Nucleus accumbens (tissue), 56 donors: ENCODE measurements around the gene LHX2.

Experiments used
- DNase-seq, 56 donors: peaks; one replicate each; lab custom pipeline; 2025; lab: John Stamatoyannopoulos, UW

The LHX2 gene

DNA sequence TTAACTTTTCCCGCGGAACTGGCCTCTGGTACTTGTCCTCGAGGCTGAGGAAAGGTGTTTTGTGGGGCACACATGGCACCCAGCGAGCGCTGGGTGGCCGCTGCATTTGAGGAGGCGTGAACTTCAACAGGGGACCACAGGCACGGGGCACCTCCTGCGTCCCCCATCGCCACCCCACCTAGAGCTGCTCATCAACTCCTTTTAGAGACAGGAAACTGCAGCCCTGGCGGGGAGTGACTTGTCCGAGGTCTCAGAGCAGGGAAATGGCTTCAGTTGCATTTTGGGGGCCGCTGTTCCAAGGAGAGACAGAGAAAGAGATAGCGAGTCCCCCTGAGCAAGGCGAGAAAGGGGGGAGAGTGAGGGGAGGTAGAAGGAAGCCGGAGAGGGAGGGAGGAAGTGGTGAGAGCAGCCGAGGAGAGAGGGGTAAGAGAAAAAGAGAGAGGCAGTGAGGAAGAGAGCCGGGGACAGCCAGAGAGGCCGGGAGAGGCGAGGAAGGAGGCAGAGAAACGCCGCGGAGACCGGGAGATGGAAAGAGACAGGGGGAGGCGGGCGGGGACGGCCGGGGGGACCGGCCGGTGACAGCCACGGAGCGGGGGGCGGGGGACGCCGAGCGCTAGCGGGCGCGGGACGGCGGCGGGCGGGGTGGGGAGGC, 12.5 kb upstream of the LHX2 start:
- no peak for DNase-seq

DNA sequence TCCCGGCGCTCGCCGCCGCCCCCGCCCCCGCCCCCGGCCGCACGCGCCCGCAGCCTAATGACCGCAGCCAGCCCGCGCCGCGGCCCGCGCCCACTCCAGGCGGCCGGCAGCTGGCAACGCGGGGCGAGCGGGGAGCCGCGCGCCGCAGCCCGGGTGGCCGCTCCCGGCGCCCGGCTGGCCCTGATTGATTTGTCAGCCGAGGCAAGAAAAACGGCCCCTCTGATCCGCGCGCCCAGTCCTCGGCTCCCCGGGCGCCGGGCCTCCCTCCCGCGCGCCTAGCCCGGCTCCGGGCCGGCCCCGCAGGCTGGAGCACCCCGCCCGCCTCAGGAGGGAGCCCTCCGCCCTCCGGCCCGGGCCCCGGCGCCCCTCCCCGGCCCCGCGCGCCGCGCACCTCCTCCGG, 11.9 kb upstream of the LHX2 start:
- DNase-seq, result no peak

DNA sequence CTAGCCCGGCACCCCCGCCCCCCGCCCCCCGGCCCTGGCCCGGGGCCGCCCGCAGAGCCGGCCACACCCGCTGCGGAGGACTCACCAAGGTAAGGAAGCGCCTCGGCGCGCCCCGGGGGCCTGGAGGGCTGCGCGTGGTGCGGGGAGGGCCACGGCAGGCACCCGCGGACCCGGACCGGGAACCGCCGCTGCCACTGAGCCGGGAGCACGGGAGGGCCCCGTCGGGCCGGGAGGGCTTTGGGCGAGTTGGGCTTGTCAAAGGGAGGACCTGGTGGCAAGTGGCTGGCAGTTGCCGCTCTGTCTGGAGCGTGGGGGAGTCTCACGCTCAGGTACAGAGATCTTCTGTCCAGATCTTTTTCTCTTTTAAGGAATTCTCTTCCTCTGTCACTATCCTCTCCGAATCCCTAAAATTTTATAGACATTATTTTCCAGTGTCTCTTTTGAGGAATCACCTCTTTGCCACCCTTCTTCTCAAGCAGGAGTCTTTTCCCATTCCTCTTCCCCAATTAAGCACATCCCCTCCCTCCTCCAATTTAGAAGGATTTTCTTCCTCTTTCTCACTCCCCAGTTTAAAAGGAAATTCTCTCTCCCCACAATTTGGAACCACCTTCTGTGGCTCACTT, 11.3 kb upstream of the LHX2 start:
- no peak for DNase-seq

DNA sequence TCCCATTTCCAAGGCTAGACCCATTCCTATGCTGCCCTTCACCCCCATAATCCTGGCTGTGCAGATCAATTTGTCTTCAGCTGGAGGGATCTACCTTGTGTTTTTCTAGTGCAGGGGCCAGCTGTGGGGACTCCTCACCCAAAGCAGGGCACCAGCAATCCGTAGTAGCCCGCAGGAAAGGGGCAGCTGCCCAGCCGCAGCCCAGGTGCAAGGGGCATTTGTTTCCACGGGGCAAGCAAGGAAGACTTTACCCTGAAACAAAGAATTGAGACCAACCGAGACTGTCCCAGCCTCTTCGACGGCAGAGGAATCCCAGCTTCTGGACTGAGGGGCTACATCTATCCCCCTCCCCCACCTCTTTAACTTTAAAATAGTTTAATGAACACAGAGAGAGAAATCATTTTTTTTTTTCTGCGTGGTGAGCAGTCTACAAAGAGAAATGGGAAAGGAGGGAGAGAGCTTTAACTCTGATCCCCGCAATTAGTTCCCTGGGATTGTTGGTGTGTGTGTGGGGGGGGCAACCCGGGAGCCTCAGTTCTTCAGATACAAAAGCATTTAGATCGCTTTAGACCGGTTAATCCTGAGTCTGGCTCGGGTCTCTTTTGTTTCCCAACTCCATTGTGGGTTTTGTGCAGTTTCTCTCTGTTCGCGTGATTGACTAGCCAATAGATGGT, 10.6 kb upstream of the LHX2 start:
- no peak for DNase-seq

DNA sequence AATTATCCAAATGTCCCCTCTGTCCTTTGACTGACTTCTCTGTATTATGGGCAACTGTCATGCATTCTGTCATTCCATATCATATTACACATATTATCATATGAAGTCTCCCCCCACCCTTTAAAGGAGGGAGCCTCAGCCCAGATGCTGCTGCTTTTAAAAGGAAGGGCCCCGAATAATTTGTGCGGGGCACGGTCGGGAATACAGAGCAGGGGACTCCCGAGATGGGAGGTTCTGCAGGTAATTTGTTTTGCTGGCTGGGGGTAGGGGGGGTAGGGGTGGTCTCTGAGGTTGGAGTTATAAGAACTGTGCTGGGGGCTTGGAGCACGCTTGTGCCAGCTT, 10.1 kb upstream of the LHX2 start:
- no peak for DNase-seq

DNA sequence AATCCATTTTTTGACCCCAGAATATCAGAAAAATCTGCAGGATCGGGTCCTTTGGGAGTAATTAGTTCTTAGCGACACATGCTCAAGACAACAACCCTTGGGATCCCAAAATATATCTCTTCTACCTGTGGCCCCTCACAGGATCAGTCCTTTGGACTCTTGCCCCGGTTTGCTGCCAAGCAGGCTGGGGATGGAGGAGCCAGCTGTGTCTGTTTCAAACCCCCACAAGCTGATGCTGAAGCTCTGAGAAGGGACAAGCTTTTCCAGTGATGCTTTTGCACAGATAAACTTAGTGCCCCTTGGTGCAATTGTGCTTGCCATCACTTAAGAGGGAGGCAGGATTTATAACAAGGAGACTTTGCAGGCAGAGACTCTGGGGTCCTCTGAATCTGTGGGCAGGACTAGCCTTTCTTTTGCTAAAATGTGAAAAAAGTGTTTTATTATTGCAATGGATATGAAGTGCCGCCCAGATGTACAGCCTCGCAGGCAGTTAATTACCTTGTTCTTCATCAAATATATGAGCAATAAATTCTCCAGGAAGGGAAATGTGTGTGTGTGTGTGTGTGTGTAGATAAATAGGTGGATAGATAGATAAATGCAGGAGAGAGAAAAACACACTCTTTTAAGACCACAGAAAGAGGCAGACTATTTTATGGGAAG, 9.6 kb upstream of the LHX2 start:
- no peak for DNase-seq

DNA sequence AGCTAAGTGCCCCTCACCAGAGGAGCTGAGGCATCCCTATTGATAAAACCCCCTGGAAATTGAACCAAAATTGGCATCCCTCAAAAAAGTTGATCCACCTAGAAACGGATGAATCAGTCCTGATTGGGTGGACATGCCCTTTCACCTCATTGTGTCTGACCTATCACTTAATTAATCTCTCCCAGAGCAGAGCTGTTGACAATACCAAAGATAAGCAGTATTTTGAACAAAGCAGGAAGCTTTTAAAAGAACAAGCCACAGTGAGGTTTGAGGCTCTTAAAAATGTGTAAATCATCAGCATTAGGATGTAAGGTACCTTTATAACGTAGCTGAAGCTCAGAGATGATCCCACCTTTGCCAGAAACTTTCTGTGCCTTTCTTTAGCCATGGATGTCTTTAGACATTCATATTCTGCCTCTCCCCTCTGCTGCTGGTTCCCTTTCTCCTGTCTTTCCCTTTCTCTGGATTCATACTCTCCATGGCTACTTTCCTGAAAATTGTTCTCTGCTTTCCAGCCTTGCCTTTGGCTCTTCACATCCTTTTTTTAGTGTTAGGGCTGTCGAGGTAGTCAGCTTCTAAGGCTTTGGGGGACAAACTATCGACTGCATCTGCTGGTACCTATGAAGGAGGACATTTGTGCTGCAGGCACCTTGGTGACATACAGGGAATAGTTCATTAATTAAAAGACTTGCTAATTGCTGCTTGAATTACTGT, 7.8 kb upstream of the LHX2 start:
- DNase-seq, result no peak

DNA sequence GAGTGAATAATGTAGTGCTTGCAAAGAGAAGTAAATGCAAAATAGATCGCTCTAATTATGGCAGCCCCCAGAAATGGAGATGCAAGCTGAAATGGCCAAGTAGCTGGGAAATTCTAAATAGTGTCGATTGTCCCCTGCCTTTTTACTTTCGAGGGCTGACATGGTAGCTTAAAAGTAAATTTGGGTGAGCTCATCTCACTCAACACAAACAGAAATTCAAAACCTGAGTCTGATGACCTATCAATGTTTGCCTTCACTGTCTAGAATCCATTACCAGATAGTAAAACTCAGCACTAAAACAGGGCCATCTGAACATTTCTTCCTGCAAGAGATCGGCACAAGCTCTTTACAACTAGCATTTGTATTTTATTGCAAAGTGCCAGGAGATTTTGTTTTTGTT, 7.0 kb upstream of the LHX2 start:
- no peak for DNase-seq

DNA sequence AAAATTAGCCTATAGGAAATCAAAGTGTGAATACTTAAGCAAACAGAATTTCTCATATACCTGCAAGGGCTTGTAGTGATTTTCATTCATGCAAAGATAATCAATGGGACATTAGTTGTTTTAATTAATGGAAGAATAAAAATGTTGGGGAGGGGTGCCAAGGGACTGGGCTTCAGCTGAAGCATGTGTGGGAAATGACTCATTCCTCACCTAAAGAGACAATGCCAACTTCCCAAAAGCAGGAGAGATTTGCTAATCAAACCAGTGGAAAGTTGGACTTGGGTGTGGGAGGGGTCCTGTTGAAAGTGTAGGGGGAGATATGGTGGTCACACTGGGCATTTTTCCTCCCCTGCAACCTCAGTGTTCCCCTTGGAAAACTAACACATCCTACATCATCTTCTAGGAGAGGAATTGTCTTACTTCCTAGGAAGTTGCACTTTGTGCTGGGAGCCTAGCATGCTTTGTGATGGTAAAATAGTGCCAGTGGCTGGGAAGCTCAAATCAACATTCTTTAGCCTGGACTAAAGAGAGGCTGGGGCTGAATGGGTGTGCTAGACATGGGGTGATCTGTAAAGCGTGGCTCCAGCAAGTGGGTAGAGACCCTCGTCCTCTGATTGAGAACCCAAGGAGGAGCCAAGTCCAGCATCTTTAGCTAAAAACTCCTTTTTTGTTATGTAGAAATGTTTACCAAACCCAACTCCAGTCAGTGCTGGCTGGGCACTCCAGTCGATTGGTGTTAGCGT, 6.4 kb upstream of the LHX2 start:
- DNase-seq, result no peak

DNA sequence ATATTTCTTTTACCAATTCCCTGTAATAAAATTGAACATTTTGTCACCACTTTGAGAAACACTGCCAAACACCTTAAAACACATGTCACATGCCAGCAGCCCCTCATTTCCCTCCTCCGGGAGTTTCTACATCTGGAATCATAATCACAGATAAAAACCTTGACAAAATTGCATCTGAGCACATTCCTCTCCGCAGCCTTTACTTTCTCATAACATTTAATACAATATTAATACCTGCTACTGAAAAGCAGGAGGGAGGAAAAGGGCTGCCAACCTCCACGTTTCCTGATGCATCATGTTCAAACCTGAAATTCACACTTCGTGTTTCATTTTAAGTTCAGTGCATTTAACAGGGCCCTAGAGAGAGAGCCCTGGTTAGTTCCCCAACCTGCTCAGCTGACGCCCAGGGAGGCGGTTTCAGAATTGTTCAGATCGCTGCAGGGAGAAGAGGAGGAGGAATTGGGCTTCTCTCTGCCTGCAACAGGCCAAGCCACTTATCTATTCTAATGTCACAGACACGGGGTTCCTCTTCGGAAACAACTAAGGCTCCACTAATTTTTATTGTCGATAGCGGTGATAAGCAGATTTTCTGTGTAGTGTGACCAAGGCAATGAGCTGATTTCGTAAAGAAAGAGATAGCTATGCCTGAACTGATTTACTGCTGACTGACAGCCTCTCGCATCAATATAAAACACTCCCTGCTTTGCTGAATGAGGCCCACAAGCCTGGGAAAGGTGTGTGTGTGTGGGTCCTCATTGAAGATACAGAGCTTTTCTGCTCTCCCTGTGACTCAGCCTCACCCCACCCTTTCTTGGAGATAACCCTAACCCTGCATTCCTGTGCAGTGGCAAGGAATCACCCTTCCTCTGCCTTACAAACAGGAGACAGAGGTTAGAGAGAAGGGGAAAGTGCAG, 4.9 kb upstream of the LHX2 start:
- no peak for DNase-seq

DNA sequence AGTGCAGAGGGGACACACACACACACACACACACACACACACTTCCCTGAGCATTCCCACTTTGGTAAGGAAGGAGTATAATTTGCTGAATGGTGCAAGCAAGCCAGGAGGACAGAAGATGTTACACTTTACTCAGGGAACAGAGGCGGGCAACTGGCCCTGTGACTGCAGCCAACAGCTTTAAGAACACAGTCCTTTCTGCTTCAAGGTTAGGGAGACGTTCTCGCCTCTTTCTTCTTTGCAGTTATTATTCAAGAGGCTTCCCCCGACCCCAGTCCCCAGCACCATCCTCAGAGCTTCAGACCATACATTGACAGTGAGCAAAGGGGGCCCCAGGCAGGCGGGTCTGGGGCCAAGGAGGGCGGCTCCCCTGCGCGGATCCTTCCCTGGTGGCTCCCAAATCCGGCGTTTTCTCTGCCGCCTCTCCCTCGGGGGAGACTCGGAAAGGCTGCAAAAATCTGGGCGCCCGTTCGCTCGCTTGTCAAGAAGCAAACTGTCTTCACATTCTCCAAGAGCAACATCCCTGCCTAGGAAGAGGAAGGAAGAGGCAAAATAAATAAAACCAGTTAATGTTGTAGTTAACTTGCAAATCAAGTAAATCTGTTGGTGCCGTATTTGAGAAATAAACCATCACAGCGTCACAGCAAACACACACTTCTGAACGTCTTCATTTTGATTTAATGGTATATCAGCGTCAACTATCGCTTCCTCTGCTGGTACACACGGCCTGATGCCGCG, 3.8 kb upstream of the LHX2 start:
- DNase-seq, result no peak

DNA sequence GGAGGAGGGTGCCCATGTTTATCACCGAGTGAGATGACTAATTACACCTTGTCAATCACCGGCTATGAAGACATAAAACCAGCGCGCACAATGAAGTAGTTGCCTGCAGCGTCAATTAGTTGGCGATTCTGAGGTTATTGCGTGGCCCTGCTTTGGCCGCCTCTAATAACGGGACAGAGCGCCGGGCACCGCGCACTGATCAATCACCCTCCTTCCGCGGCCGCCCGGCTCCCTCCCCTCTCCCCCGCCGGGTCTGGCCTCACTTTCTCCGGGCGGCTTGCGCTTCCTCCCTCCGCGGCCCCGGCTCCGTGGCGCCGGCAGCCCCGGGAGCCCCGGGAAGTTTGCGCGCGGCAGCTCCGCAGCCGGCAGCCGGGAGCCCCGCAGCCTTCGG, 3.3 kb upstream of the LHX2 start:
- no peak for DNase-seq

DNA sequence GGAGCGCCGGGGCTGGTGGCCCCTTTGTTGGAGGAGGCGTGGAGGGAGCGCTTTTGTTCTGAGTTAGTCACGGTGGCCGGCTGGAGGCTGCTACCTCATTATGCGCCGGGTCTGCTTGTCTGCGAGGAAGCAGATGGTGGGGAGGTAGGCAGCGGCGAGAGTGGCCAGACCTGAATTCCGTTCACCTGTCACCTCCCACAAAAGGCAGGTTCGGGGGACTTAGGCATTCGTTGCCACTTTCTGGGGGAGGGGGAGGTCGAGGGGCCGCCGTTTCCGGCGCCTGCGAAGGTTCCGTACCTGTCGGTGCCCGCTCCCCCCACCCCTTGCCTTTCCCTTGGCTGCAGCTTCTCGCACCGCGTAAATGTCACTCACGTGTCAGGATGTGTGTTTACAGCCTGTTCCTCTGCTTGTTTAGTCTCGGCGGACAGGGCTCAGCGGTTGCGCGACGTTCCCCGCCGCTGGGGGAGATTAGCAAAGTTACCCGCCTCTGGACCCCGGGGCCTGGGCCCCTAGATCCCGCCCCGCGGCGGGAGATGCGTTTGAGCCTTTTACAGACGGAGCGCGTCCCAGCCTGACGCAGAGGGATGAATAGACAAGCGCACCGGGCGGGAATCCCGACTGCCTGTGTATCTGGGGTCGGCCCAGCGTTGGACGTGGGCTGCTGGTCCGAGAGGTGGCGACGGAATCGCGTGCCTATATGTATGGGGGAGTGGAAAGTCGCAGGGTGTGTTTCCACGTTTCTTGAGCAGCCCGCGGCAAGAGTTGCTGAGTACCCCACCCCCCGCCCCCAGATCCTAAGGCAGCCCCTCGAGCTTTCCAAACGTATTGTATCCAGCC, 2.7 kb upstream of the LHX2 start:
- DNase-seq, result no peak

DNA sequence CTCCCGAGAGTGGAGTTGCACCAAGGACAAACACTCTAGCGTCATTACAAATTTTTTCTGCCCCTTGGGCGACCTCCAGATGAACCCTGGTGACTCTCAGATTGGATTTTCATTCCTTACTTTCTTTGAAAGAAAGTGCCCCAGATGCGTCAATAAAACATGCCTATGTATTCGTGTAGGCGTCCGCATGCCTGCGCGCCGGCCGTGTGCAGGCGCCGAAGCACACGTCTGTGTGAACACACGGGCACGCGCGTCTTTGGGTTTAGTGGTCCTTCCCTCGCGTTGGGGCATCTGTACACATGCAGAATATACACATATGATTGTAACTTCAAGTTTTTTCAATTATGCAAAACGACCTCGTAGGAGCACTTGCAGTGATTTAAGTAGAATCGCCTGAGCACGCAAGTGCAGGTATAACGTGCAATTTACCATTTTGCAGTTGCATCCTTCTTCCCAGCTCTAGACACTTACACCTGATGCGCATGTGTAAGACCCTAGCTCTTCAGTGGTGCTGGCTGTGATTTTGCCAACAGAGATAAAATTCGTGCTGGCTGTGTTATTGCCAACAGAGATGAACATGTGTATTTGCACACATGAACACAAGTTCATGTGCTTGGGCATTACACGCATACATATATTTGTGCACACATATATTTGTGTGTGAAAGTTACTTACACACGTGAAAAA, 1.9 kb upstream of the LHX2 start:
- no peak for DNase-seq

DNA sequence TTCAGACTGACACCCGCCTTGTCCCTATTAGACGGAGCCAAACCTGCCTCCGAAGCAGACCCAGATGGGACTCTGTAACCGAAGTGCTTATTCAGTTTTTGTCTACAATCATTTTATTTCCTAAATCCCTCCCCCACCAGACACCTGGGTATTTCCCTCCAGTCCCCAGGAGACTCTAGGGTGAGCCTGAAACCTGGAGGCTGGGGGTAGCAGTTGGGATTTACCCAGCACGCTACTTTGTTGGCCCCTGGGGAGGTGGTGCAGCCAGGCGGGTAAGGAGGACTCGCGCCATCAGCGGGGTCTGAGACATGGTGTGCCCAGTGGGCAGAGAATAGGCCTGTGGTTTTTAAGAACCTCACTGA, 1.3 kb upstream of the LHX2 start:
- no peak for DNase-seq

DNA sequence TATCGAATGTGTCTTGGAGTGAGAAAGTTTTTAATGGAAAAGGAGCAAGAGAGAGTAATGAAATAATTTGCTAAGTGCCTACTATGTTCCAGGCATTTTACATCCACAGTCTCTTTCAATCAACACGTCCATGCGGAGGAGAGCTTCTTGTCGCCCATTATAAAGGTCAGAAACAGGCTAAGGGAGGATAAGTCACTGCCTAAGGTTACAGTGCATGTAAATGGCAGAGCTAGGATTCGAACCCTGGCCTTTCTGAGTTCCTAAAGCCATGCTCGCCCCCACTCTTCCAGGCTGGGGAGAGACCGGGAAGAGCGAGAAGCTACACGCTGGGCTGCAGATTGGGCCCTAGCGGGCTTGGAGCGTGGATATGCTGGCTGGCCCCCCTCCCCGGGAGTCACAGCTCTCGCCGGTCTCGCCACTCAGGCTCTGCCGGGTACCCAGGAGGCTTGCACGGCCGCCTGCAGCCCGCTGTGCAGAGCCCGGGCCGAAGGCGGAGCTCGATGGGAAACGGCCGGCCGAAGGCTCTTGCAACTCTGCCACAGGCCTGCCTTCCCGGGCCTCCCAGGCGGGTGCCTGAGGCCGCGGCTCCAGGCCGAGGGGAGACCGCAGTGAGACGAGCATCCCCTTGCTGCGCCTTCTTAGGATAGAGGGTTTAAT, 775 bp upstream of the LHX2 start:
- peak in 2 of 56 donors; percentile 44 to 52 for DNase-seq
